ENCODE results near the gene OPA1.

The OPA1 gene

DNA sequence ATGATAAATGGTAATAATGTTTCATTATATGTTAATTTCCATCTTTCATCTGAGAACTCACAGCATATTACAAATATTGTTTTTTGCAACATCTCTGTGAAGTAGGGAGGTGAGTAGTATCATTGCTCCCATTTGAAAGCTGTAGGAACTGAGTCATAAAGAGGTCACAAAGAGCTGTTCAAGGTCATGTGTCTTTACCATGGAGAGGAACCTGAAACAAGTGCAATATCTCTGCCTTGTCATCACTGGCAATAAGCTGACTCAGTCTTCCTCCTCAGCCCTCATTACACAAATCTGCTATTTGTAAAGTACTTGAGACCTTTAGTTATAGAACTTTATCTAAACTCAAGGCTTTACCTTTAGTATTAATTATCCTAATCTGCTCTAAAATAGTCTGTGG is 33.9 kb upstream of the OPA1 start:
- H3K27ac ChIP-seq (ENCODE audit: low read length): no peak overlapping the region
- no peak overlapping the region for H3K9ac ChIP-seq (ENCODE audit: low read length)
- H4K20me1 ChIP-seq (ENCODE audit: insufficient read depth, low read length): no peaks in the 10 kb centered on the region
- no peaks in the 10 kb centered on the region for H3K79me2 ChIP-seq (ENCODE audit: low read length)
- DNase-seq: no peak
- TF ChIP-seq CTCF (IDR thresholded peaks at IDR 0.05; ENCODE audit: low read length): no peak
- no peak for TF ChIP-seq EZH2 (optimal IDR thresholded peaks at IDR 0.05; ENCODE audit: low read depth, low read length)
- no peak for TF ChIP-seq EZH2phosphoT487 (IDR thresholded peaks at IDR 0.05; ENCODE audit: low read length)
- H3K4me3 ChIP-seq (ENCODE audit: low read length): no peak overlapping the region
- no peaks in the 10 kb centered on the region for H3K27me3 ChIP-seq (replicated peaks; ENCODE audit: insufficient read depth, low read length)
- no peak overlapping the region for H3K4me2 ChIP-seq (ENCODE audit: low read depth, low read length)
- H3K9me2 ChIP-seq (replicated peaks; ENCODE audit: insufficient read depth, low read length): no peaks in the 10 kb centered on the region
- no peaks in the 10 kb centered on the region for H3K36me3 ChIP-seq (replicated peaks; ENCODE audit: insufficient read depth, low read length)
- H3K4me1 ChIP-seq (ENCODE audit: low read length): no peaks in the 10 kb centered on the region
- H3F3A ChIP-seq (ENCODE audit: insufficient read depth, low read length): no peaks in the 10 kb centered on the region
- no peaks in the 10 kb centered on the region for H3K9me3 ChIP-seq (replicated peaks; ENCODE audit: insufficient read depth, low read length)
- no peak overlapping the region for H2AFZ ChIP-seq (ENCODE audit: low read length)

GRCh38 chr3:193560091-193560490 is 32.9 kb upstream of the OPA1 start:
- H3F3A ChIP-seq (ENCODE audit: insufficient read depth, low read length): no peaks in the 10 kb centered on the region
- H3K27ac ChIP-seq (ENCODE audit: low read length): no peak overlapping the region
- H3K4me1 ChIP-seq (ENCODE audit: low read length): no peaks in the 10 kb centered on the region

DNA sequence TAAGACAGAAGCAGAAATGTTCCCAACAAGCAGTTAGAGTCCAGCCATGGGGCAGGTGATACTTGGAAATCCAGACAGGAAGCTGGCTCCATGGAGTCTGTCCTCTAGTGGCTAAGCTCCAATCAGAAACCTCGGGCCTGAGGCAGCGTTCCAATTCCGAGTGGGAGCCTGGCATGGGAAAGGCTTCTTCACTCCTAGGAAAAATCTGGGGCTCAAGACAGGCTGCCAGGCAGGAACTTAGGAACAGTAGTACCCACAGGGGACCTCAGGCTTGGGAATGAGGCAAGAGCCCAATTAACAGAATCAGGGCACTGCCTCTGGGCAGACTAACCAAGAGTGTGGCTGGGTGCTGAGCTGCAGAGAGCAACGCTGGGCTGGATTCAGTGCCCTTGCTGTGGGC is 32.1 kb upstream of the OPA1 start:
- Histone ChIP-seq H3K27me3 (replicated peaks; ENCODE audit: insufficient read depth, low read length) (no peaks in the 10 kb centered on the region), H3F3A (ENCODE audit: insufficient read depth, low read length) (no peaks in the 10 kb centered on the region), H3K9me3 (replicated peaks; ENCODE audit: insufficient read depth, low read length) (no peaks in the 10 kb centered on the region), H3K79me2 (ENCODE audit: low read length) (no peaks in the 10 kb centered on the region), H3K36me3 (replicated peaks; ENCODE audit: insufficient read depth, low read length) (no peaks in the 10 kb centered on the region), H3K4me2 (ENCODE audit: low read depth, low read length) (no peak overlapping the region), H3K4me1 (ENCODE audit: low read length) (no peaks in the 10 kb centered on the region), H2AFZ (ENCODE audit: low read length) (no peak overlapping the region), H3K9me2 (replicated peaks; ENCODE audit: insufficient read depth, low read length) (no peaks in the 10 kb centered on the region), H3K9ac (ENCODE audit: low read length) (no peak overlapping the region), H3K27ac (ENCODE audit: low read length) (no peak overlapping the region), H4K20me1 (ENCODE audit: insufficient read depth, low read length) (no peaks in the 10 kb centered on the region), H3K4me3 (ENCODE audit: low read length) (no peak overlapping the region)
- TF ChIP-seq CTCF (IDR thresholded peaks at IDR 0.05; ENCODE audit: low read length): no peak
- no peak for TF ChIP-seq EZH2phosphoT487 (IDR thresholded peaks at IDR 0.05; ENCODE audit: low read length)
- TF ChIP-seq EZH2 (optimal IDR thresholded peaks at IDR 0.05; ENCODE audit: low read depth, low read length): no peak
- DNase-seq: no peak

More at GRCh38 chr3:193560091-193560490, 32.9 kb upstream of the OPA1 start:
- Histone ChIP-seq H2AFZ (ENCODE audit: low read length) (no peak overlapping the region), H4K20me1 (ENCODE audit: insufficient read depth, low read length) (no peaks in the 10 kb centered on the region), H3K9me2 (replicated peaks; ENCODE audit: insufficient read depth, low read length) (no peaks in the 10 kb centered on the region), H3K79me2 (ENCODE audit: low read length) (no peaks in the 10 kb centered on the region), H3K4me3 (ENCODE audit: low read length) (no peak overlapping the region), H3K36me3 (replicated peaks; ENCODE audit: insufficient read depth, low read length) (no peaks in the 10 kb centered on the region), H3K4me2 (ENCODE audit: low read depth, low read length) (no peak overlapping the region), H3K9ac (ENCODE audit: low read length) (no peak overlapping the region), H3K9me3 (replicated peaks; ENCODE audit: insufficient read depth, low read length) (no peaks in the 10 kb centered on the region), H3K27me3 (replicated peaks; ENCODE audit: insufficient read depth, low read length) (no peaks in the 10 kb centered on the region)
- TF ChIP-seq EZH2 (optimal IDR thresholded peaks at IDR 0.05; ENCODE audit: low read depth, low read length): no peak
- no peak for TF ChIP-seq EZH2phosphoT487 (IDR thresholded peaks at IDR 0.05; ENCODE audit: low read length)
- no peak for TF ChIP-seq CTCF (IDR thresholded peaks at IDR 0.05; ENCODE audit: low read length)
- DNase-seq: no peak
